BLaER1 treated with 17β-estradiol and CSF1 and Interleukin-3, amounts not matched to agents 10 nM and 100 nM (cell line): Measurements from ENCODE around the gene SCN2A.

Source experiments
- H3K27ac ChIP-seq, 11 experiments: shearing (Covaris generic); formaldehyde crosslinking; 2 replicates each; pipeline ENCODE4 v1.8.1; 2022
- H3K27me3 ChIP-seq, 11 experiments: shearing (Covaris generic); formaldehyde crosslinking; 2 replicates each; pipeline ENCODE4 v1.8.1; 2022
- H3K36me3 ChIP-seq, 11 experiments: shearing (Covaris generic); formaldehyde crosslinking; 2 replicates each; pipeline ENCODE4 v1.8.1; 2022
- H3K4me1 ChIP-seq, 10 experiments: shearing (Covaris generic); formaldehyde crosslinking; 2 replicates each; pipeline ENCODE4 v1.8.1; 2022
- H3K4me2 ChIP-seq, 11 experiments: shearing (Covaris generic); formaldehyde crosslinking; 2 replicates each; pipeline ENCODE4 v1.8.1; 2022
- H3K4me3 ChIP-seq, 10 experiments: shearing (Covaris generic); formaldehyde crosslinking; 2 replicates each; pipeline ENCODE4 v1.8.1; 2022
- H3K9ac ChIP-seq, 11 experiments: shearing (Covaris generic); formaldehyde crosslinking; 2 replicates each; pipeline ENCODE4 v1.8.1; 2022
- H3K9me3 ChIP-seq, 11 experiments: shearing (Covaris generic); formaldehyde crosslinking; replicated peaks in 1 of 11; 2 replicates each; pipeline ENCODE4 v1.8.1; 2022
- H4K20me1 ChIP-seq, 11 experiments: shearing (Covaris generic); formaldehyde crosslinking; 2 replicates each; pipeline ENCODE4 v1.8.1; 2022
- Cebpa-rat ChIP-seq, 11 experiments: shearing (Covaris generic); IDR thresholded peaks; 2 replicates each; pipeline ENCODE4 v1.8.1; 2022

SCN2A gene

DNA sequence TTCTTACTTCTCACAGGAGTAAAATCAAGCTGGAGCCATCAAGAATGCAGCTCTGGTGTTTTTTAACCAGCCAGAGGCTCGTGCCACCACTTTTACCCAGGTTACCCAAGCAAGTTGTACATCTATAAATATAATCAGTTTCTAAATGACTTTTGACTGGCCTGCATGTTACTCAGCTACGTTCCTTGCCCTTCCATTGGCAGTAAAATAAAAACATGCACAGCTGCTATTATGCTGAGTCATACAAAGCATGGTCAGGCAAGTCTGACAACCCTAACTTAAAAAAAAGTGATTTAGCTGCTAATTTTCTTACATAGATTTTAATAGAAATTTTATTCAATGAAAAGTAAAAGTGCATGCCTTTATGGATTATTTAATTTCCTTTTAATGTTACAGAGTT is 118.5 kb downstream of the SCN2A start:
- Histone ChIP-seq H3K27ac (no peak overlapping the region), H3K27me3 (no peaks in the 10 kb centered on the region), H3K4me2 (no peak overlapping the region), H3K4me3 (no peak overlapping the region), H3K36me3 (no peaks in the 10 kb centered on the region), H3K9me3 (no peaks in the 10 kb centered on the region), H3K4me1 (no peaks in the 10 kb centered on the region), H4K20me1 (no peaks in the 10 kb centered on the region), H3K9ac (no peak overlapping the region)
- no peak for TF ChIP-seq Cebpa-rat (IDR thresholded peaks at IDR 0.05)

DNA sequence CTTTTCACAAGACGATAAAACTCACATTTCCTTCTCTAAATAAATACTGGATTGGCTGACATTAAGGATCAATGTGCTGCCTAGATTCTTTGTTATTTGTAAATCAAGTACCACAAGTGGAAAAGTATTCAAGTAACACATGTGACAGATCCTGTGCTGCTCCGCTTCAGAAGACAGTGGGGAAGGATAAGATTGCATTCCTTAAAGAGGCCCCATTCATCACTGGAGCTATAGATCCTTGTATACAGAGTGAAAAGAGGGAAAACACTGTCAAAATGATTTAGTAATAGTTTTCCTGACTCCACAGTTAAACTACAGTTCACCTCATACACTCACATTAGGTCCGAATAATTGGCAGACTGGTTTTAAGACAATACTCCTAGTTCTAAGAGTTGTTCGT is 122.3 kb downstream of the SCN2A start:
- H3K9ac ChIP-seq = no peak overlapping the region
- TF ChIP-seq Cebpa-rat (IDR thresholded peaks at IDR 0.05) = no peak
- no peaks in the 10 kb centered on the region for H3K36me3 ChIP-seq
- H3K27me3 ChIP-seq = no peaks in the 10 kb centered on the region
- H3K4me2 ChIP-seq = no peak overlapping the region
- no peaks in the 10 kb centered on the region for H3K4me1 ChIP-seq
- no peak overlapping the region for H3K27ac ChIP-seq
- H3K9me3 ChIP-seq = no peaks in the 10 kb centered on the region
- H4K20me1 ChIP-seq = no peaks in the 10 kb centered on the region
- no peak overlapping the region for H3K4me3 ChIP-seq

DNA sequence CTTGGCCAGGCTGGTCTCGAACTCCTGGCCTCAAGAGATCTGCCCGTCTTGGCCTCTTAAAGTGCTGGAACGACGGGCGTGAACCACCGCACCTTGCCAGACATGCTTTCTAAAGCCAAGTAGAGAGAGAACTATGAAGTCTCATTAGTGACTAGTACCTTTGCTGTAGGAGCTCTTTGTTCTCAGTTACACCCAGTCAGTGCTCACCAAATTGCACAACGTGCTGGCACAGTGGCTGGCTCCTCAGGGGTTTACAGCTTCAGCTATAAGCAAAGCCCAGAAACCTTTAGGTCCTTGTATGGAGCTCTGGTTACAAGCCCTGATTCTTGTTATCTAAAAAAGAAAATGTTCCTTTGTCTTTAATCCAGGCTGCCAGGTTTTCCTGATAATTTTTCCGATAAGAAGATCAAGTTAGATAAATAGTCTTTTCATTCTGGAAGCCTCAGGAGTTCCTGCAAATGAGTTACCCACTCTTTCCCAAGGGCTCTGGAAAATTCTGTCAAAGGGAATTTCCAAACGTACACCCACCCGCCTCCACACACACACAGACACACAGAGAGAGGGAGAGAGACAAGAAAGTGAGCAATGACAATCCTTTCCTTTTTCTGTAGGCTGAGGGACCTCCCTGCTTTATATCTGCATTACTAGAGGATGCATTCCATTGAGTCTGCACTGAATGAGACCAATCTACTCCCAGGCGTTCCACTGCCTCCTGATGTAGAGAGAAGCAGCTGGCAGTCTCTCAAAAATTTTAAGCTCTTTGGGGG is 130.1 kb downstream of the SCN2A start:
- no peaks in the 10 kb centered on the region for H4K20me1 ChIP-seq
- no peaks in the 10 kb centered on the region for H3K36me3 ChIP-seq
- no peak overlapping the region for H3K4me3 ChIP-seq
- no peaks in the 10 kb centered on the region for H3K27me3 ChIP-seq
- no peak for TF ChIP-seq Cebpa-rat (IDR thresholded peaks at IDR 0.05)
- no peak overlapping the region for H3K4me2 ChIP-seq
- H3K27ac ChIP-seq = no peak overlapping the region
- H3K4me1 ChIP-seq = peaks cover 0 to 13% (median 6%) of the 10 kb centered on the region in 10 experiments; a peak in 6 of 20 replicates
- H3K9ac ChIP-seq = no peak overlapping the region
- H3K9me3 ChIP-seq = no peaks in the 10 kb centered on the region

DNA sequence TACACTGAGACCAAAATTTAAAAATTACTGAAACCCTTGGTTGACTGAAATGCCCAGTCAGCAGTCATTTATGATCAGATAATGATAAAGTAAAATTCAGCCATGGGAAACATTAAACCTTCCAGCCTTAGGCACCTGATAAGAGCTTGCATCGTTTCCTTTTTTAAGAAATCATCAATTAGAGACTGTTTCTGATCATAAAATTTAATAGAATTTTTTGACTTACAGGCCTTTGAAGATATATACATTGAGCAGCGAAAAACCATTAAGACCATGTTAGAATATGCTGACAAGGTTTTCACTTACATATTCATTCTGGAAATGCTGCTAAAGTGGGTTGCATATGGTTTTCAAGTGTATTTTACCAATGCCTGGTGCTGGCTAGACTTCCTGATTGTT is 130.7 kb downstream of the SCN2A start:
- H3K9me3 ChIP-seq = no peaks in the 10 kb centered on the region
- no peak overlapping the region for H3K4me3 ChIP-seq
- H3K4me2 ChIP-seq = no peak overlapping the region
- no peak overlapping the region for H3K27ac ChIP-seq
- peaks cover 0 to 13% (median 6%) of the 10 kb centered on the region in 10 experiments; a peak in 6 of 20 replicates for H3K4me1 ChIP-seq
- TF ChIP-seq Cebpa-rat (IDR thresholded peaks at IDR 0.05) = no peak
- no peaks in the 10 kb centered on the region for H4K20me1 ChIP-seq
- H3K27me3 ChIP-seq = no peaks in the 10 kb centered on the region
- H3K9ac ChIP-seq = no peak overlapping the region
- H3K36me3 ChIP-seq = no peaks in the 10 kb centered on the region

DNA sequence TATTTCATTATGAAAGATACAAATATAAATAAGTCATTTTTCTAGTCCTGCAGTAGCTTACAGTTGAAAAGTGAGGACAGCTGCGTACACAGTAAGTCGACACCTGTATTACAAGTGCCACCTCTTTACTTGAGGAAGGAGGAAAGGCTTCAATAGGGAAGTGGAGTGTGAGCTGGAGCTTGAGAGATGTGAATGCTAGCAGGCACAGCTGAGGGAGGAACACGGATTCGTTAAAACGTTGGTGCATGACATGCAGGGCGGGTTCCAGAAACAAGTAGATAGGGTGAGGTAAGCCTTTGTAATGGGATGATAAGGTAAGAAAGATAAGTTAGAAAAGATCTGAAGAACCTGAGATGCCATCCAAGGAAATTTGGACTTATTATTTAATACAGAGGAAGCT is 132.1 kb downstream of the SCN2A start:
- Histone ChIP-seq H3K9ac (no peak overlapping the region), H3K27me3 (no peaks in the 10 kb centered on the region), H3K4me2 (no peak overlapping the region), H4K20me1 (no peaks in the 10 kb centered on the region), H3K9me3 (no peaks in the 10 kb centered on the region), H3K4me3 (no peak overlapping the region), H3K4me1 (peaks cover under 1 to 13% (median 7%) of the 10 kb centered on the region in 10 experiments; a peak in 13 of 20 replicates), H3K36me3 (no peaks in the 10 kb centered on the region), H3K27ac (no peak overlapping the region)
- TF ChIP-seq Cebpa-rat (IDR thresholded peaks at IDR 0.05) = no peak

DNA sequence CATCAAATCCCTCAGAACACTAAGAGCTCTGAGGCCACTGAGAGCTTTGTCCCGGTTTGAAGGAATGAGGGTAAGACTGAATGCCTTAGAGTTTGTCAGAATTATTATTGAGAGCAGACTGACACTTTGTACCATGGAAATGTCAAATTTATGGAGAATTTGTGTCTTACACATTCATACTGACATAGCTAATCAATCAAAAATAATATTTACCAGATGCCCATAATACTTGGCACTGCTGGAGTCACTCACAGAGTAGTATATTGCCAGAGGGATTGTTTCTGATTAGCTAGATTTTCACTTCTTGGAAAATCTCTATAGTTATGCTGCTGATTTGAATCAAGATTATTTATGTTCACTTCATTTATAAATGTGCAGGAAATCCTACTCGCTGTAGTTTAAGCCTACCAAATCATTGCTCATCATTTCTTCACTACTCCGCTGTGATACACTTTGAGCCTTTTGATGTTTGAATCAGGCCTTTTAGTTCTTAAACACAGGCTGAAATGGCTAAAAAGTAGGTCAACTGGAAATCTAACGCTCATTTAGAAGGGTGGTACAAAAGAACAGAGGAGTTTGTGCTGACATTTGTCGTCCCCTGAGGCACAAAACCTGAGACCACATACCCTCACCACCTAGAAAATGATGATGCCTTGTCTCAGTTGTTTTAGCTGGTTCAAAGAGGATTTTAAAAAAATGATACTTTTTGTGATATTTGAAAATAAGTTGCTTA is 134.2 kb downstream of the SCN2A start:
- Histone ChIP-seq H3K4me1 (peaks cover 5 to 17% (median 12%) of the 10 kb centered on the region in 10 experiments; a peak in 13 of 20 replicates), H3K27ac (no peak overlapping the region), H3K9me3 (no peaks in the 10 kb centered on the region), H3K4me3 (no peak overlapping the region), H3K4me2 (peak overlapping the region in 6 of 11 experiments; percentile 12 to 48 (median 20); a peak in 8 of 22 replicates), H3K9ac (no peak overlapping the region), H4K20me1 (no peaks in the 10 kb centered on the region), H3K36me3 (no peaks in the 10 kb centered on the region), H3K27me3 (no peaks in the 10 kb centered on the region)
- no peak for TF ChIP-seq Cebpa-rat (IDR thresholded peaks at IDR 0.05)

DNA sequence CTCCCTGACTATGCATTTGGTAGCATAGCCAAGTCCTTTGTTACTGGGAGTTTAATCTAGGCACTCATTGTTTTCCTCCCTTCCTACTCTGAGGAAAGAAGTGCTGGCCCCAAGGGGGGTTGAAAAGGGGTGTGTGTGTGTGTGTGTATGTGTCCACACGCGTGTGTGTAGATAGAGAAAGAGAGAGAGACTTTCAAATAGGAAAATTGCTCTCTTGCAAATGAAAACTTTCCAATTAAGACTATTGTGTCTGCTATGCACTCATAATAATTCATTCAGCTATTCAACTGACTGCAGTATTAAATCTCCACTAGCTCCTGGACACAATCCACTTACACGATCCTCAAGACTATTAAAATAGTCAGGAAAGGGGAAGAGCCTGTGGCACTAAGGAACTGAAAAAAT is 137.4 kb downstream of the SCN2A start:
- Histone ChIP-seq H3K4me2 (peak overlapping the region in 5 of 11 experiments; percentile 19 to 73 (median 37); a peak in 8 of 22 replicates), H3K4me3 (no peak overlapping the region), H3K27me3 (no peaks in the 10 kb centered on the region), H3K27ac (peak overlapping the region in 1 of 11 experiments; percentile 13; a peak in 1 of 22 replicates), H3K36me3 (no peaks in the 10 kb centered on the region), H3K9me3 (no peaks in the 10 kb centered on the region), H4K20me1 (no peaks in the 10 kb centered on the region), H3K9ac (no peak overlapping the region), H3K4me1 (peaks cover 5 to 17% (median 12%) of the 10 kb centered on the region in 10 experiments; a peak in 13 of 20 replicates)
- no peak for TF ChIP-seq Cebpa-rat (IDR thresholded peaks at IDR 0.05)

DNA sequence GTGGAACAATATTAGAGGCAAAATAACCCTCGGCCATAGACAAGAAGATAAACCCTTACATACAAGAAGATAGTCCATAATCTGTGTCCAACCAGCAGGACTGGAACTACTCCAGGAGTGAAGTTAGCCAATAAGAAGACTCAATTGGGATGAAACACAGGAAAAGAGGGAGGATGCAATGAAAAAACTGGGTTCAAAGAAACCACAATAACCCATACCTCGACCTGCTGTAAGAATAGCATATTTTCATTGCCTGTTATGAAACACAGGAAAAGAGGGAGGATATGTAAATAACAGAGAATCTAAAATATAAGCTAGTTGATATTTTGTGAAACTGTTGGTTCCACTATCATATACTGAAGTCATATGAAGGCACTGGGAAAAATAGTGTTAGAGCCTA is 143.1 kb downstream of the SCN2A start:
- H3K4me1 ChIP-seq = peaks cover 0 to 26% (median 0%) of the 10 kb centered on the region in 10 experiments; a peak in 7 of 20 replicates
- H3K4me2 ChIP-seq = peak overlapping the region in 1 of 11 experiments; percentile 44; a peak in 1 of 22 replicates
- no peaks in the 10 kb centered on the region for H4K20me1 ChIP-seq
- no peak overlapping the region for H3K27ac ChIP-seq
- no peak for TF ChIP-seq Cebpa-rat (IDR thresholded peaks at IDR 0.05)
- no peaks in the 10 kb centered on the region for H3K9me3 ChIP-seq
- no peaks in the 10 kb centered on the region for H3K36me3 ChIP-seq
- H3K9ac ChIP-seq = no peak overlapping the region
- no peaks in the 10 kb centered on the region for H3K27me3 ChIP-seq
- no peak overlapping the region for H3K4me3 ChIP-seq

DNA sequence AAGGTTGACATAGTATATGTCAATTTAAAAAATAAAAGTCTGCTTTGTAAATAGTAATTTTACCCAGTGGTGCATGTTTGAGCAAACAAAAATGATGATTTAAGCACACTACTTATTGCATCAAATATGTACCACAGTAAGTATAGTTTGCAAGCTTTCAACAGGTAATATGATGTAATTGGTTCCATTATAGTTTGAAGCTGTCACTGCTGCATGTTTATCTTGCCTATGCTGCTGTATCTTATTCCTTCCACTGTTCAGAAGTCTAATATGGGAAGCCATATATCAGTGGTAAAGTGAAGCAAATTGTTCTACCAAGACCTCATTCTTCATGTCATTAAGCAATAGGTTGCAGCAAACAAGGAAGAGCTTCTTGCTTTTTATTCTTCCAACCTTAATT is 151.7 kb downstream of the SCN2A start:
- H3K27me3 ChIP-seq = no peaks in the 10 kb centered on the region
- no peaks in the 10 kb centered on the region for H4K20me1 ChIP-seq
- H3K36me3 ChIP-seq = no peaks in the 10 kb centered on the region
- no peak overlapping the region for H3K4me3 ChIP-seq
- H3K4me2 ChIP-seq = no peak overlapping the region
- H3K9ac ChIP-seq = no peak overlapping the region
- no peak for TF ChIP-seq Cebpa-rat (IDR thresholded peaks at IDR 0.05)
- no peaks in the 10 kb centered on the region for H3K9me3 ChIP-seq
- H3K27ac ChIP-seq = no peak overlapping the region
- no peaks in the 10 kb centered on the region for H3K4me1 ChIP-seq
